ENCODE measurements around the gene ATP8A2.

DNA sequence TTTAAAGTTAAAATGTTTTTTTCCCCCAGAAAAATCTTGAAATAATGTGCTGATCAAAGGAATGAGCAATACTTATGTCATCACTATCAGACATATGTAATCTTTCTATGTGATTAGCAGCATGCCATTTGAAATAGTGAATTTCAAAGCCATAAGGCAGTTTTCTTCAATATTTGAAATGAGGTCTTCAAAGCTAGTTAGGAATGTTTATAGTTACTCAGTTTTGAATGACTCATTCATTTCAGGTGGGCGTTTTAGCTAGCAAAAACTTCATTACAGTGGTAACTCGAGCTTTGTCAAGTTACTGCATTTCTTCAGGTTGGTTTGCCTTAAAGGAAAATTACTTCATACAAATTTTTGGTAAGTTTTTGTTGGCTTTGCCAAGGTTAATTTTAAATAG is 102.1 kb downstream of the ATP8A2 start:
- no peak for TF ChIP-seq POLR2A (IDR thresholded peaks at IDR 0.05)
- TF ChIP-seq, protein P1, sequence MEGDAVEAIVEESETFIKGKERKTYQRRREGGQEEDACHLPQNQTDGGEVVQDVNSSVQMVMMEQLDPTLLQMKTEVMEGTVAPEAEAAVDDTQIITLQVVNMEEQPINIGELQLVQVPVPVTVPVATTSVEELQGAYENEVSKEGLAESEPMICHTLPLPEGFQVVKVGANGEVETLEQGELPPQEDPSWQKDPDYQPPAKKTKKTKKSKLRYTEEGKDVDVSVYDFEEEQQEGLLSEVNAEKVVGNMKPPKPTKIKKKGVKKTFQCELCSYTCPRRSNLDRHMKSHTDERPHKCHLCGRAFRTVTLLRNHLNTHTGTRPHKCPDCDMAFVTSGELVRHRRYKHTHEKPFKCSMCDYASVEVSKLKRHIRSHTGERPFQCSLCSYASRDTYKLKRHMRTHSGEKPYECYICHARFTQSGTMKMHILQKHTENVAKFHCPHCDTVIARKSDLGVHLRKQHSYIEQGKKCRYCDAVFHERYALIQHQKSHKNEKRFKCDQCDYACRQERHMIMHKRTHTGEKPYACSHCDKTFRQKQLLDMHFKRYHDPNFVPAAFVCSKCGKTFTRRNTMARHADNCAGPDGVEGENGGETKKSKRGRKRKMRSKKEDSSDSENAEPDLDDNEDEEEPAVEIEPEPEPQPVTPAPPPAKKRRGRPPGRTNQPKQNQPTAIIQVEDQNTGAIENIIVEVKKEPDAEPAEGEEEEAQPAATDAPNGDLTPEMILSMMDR (IDR thresholded peaks at IDR 0.05) = no peak

All from testis (tissue), 2 donors.